Central memory CD4-positive, alpha-beta T cell (primary cell): ENCODE data around the gene TOB1.
A peak's percentile ranks its signal among the peaks of the same experiment; 100 is the strongest.

ENCODE experiments used
- DNase-seq: peaks from one replicate; pipeline ENCODE4 v3.0.0; 2022

The TOB1 gene

GRCh38 chr17:50830352-50830751 lies 35.8 kb downstream of the TOB1 start:
- no peak for DNase-seq

- no peak for DNase-seq
These were observed 36.8 kb downstream of the TOB1 start for GRCh38 chr17:50829332-50829731.

- DNase-seq, result no peak
These were observed 37.5 kb downstream of the TOB1 start for GRCh38 chr17:50828508-50829170.

GRCh38 chr17:50825188-50825587 lies 41.0 kb downstream of the TOB1 start:
- DNase-seq, result no peak

GRCh38 chr17:50824429-50824828 lies 41.7 kb downstream of the TOB1 start:
- DNase-seq, result no peak

- DNase-seq, result no peak
These were observed 43.6 kb downstream of the TOB1 start for GRCh38 chr17:50822550-50822949.

- no peak for DNase-seq
These were observed 45.5 kb downstream of the TOB1 start for GRCh38 chr17:50820651-50821050.

- DNase-seq, result no peak
These were observed 47.1 kb downstream of the TOB1 start for GRCh38 chr17:50818921-50819657.

GRCh38 chr17:50818261-50818660 lies 47.9 kb downstream of the TOB1 start:
- no peak for DNase-seq

GRCh38 chr17:50817838-50818237 lies 48.3 kb downstream of the TOB1 start:
- no peak for DNase-seq

- peak; percentile 17 for DNase-seq
These were observed 49.1 kb downstream of the TOB1 start for GRCh38 chr17:50816771-50817751.

- no peak for DNase-seq
These were observed 49.9 kb downstream of the TOB1 start for GRCh38 chr17:50816271-50816670.

- no peak for DNase-seq
These were observed 50.8 kb downstream of the TOB1 start for GRCh38 chr17:50815400-50815799.

- no peak for DNase-seq
These were observed 52.6 kb downstream of the TOB1 start for GRCh38 chr17:50813583-50813982.
